Measurements from ENCODE around the gene RNASEH2C. TPM values are rescaled to one million over a fixed set of nuclear protein-coding genes. Genes with fewer than 3 reads are reported as not detected.

RNASEH2C gene
- 115 and 149 TPM in 2 replicates for total RNA-seq (2014; rRNA removed; shearing (Covaris generic))

GRCh38 chr11:65720211-65720934, at the start of gene RNASEH2C:
Gene RNASEH2C (minus strand): TSS chr11:65720798. CDS start chr11:65720758, 40 bp downstream.

GRCh38 chr11:65711785-65712632, 8.6 kb downstream of the RNASEH2C start, which contains the start of gene KAT5:
Gene KAT5 (plus strand): TSS chr11:65712252. CDS start chr11:65712268, 16 bp downstream.

Small RNA genes lying within 50 kb of the gene (small RNA-seq; reads per million reads assigned to genes)
- not detected for gene RN7SL309P

Other genes with a start within 250 kb of the RNASEH2C start
- 2,655 and 2,827 TPM in 2 replicates for gene MALAT1, start 221.8 kb downstream of the RNASEH2C start, total RNA-seq (2014; rRNA removed; shearing (Covaris generic))
- 144 TPM in 2 replicates for gene SCYL1, start 195.7 kb downstream of the RNASEH2C start, total RNA-seq (2014; rRNA removed; shearing (Covaris generic))
- 205 and 209 TPM in 2 replicates for gene LTBP3, start 162.4 kb downstream of the RNASEH2C start, total RNA-seq (2014; rRNA removed; shearing (Covaris generic))
- 93.6 and 98.5 TPM in 2 replicates for gene ZNRD2, start 150.3 kb downstream of the RNASEH2C start, total RNA-seq (2014; rRNA removed; shearing (Covaris generic))
- gene FAM89B, start 148.3 kb downstream of the RNASEH2C start, total RNA-seq (2014; rRNA removed; shearing (Covaris generic)) = 43.3 and 48.4 TPM in 2 replicates
- 147 and 171 TPM in 2 replicates for gene EHBP1L1, start 144.7 kb downstream of the RNASEH2C start, total RNA-seq (2014; rRNA removed; shearing (Covaris generic))
- 0.27 and 0.30 TPM in 2 replicates for gene KCNK7, start 125.0 kb downstream of the RNASEH2C start, total RNA-seq (2014; rRNA removed; shearing (Covaris generic))
- 32.6 and 44.9 TPM in 2 replicates for gene MAP3K11, start 106.6 kb downstream of the RNASEH2C start, total RNA-seq (2014; rRNA removed; shearing (Covaris generic))
- 38.1 and 38.7 TPM in 2 replicates for gene PCNX3, start 105.0 kb downstream of the RNASEH2C start, total RNA-seq (2014; rRNA removed; shearing (Covaris generic))
- 34.2 and 35.5 TPM in 2 replicates for gene SIPA1, start 82.7 kb downstream of the RNASEH2C start, total RNA-seq (2014; rRNA removed; shearing (Covaris generic))
- gene RELA, start 57.9 kb downstream of the RNASEH2C start, total RNA-seq (2014; rRNA removed; shearing (Covaris generic)) = 41.8 and 44.5 TPM in 2 replicates
- gene KAT5, start 8.5 kb downstream of the RNASEH2C start, total RNA-seq (2014; rRNA removed; shearing (Covaris generic)) = 84.3 and 89.4 TPM in 2 replicates
- gene AP5B1, start 60.2 kb upstream of the RNASEH2C start, total RNA-seq (2014; rRNA removed; shearing (Covaris generic)) = 23.7 and 24.5 TPM in 2 replicates
- gene OVOL1, start 66.3 kb upstream of the RNASEH2C start, total RNA-seq (2014; rRNA removed; shearing (Covaris generic)) = 0.11 TPM in 2 replicates
- gene SNX32, start 113.2 kb upstream of the RNASEH2C start, total RNA-seq (2014; rRNA removed; shearing (Covaris generic)) = 0.13 TPM in 1 of 2 replicates, not detected in the other
- 2,320 and 2,361 TPM in 2 replicates for gene CFL1, start 137.4 kb upstream of the RNASEH2C start, total RNA-seq (2014; rRNA removed; shearing (Covaris generic))
- gene MUS81, start 139.6 kb upstream of the RNASEH2C start, total RNA-seq (2014; rRNA removed; shearing (Covaris generic)) = 94.2 and 103 TPM in 2 replicates
- gene EFEMP2, start 152.0 kb upstream of the RNASEH2C start, total RNA-seq (2014; rRNA removed; shearing (Covaris generic)) = 11.4 and 16.7 TPM in 2 replicates
- 0.24 and 0.41 TPM in 2 replicates for gene CTSW, start 159.0 kb upstream of the RNASEH2C start, total RNA-seq (2014; rRNA removed; shearing (Covaris generic))
- 307 and 389 TPM in 2 replicates for gene FIBP, start 167.7 kb upstream of the RNASEH2C start, total RNA-seq (2014; rRNA removed; shearing (Covaris generic))
- 158 and 196 TPM in 2 replicates for gene CCDC85B, start 169.9 kb upstream of the RNASEH2C start, total RNA-seq (2014; rRNA removed; shearing (Covaris generic))
- gene FOSL1, start 179.6 kb upstream of the RNASEH2C start, total RNA-seq (2014; rRNA removed; shearing (Covaris generic)) = 548 and 703 TPM in 2 replicates
- 17.5 and 22.0 TPM in 2 replicates for gene C11orf68, start 198.3 kb upstream of the RNASEH2C start, total RNA-seq (2014; rRNA removed; shearing (Covaris generic))
- 837 and 878 TPM in 2 replicates for gene DRAP1, start 198.6 kb upstream of the RNASEH2C start, total RNA-seq (2014; rRNA removed; shearing (Covaris generic))
- gene TSGA10IP, start 224.7 kb upstream of the RNASEH2C start, total RNA-seq (2014; rRNA removed; shearing (Covaris generic)) = not detected in 2 replicates
- 230 and 245 TPM in 2 replicates for gene SART1, start 240.9 kb upstream of the RNASEH2C start, total RNA-seq (2014; rRNA removed; shearing (Covaris generic))